A549 (cell line): ENCODE results near the gene GABBR1. TPM values are rescaled to one million over a fixed set of nuclear protein-coding genes. Genes with fewer than 3 reads are reported as not detected.

ENCODE experiments used
- ATAC-seq, 2 experiments: fragments of 200-7000 bp in 1 of 2; fragments of >200 bp in 1 of 2; cut with Nextera tagmentation in 1 of 2; cut with Tn5 transposase in 1 of 2; 3 replicates each; pipeline versions ENCODE4 v1.8.0 to v1.9.1; 2018 to 2020; ENCODE audit warnings: mild to moderate bottlenecking in 1 of 2, moderate library complexity in 1 of 2
- CTCF ChIA-PET: fragments of 300-600 bp; sonication (Branson Sonifier 250); formaldehyde crosslinking; extraction: SDS; loops from one replicate; lab custom pipeline; 2021; ENCODE audit warnings: antibody characterized with exemption, inconsistent platforms; lab: Yijun Ruan, JAX
- POLR2A ChIA-PET: fragments of 350-600 bp; formaldehyde crosslinking; extraction: SDS; loops from one replicate; lab custom pipeline; 2021; ENCODE audit warnings: antibody characterized with exemption, inconsistent platforms; lab: Yijun Ruan, JAX
- DNase-seq, 2 experiments: peaks; one replicate each; pipeline versions ENCODE4 v3.0.0 to v3.0.0-alpha.2; 2011 to 2016; ENCODE audit warnings: low read depth in 1 of 2, low spot score in 1 of 2
- FAIRE-seq: peaks from 2 replicates; lab custom pipeline; 2011; peaks lifted over from hg19 to GRCh38; lab: Jason Lieb, UNC
- H3K27ac ChIP-seq, 2 experiments: fragments of >200 bp; sonication (Bioruptor Twin); formaldehyde crosslinking; 3 replicates each; pipeline ENCODE4 v1.5.1; 2016 to 2017
- H3K4me1 ChIP-seq: fragments of >200 bp; sonication (Bioruptor Twin); formaldehyde crosslinking; 3 replicates; pipeline ENCODE4 v1.6.1; 2016
- H3K4me2 ChIP-seq: fragments of >200 bp; sonication (Bioruptor Twin); formaldehyde crosslinking; 3 replicates; pipeline ENCODE4 v1.6.1; 2016
- H3K4me3 ChIP-seq: fragments of >200 bp; sonication (Bioruptor Twin); formaldehyde crosslinking; 3 replicates; pipeline ENCODE4 v1.5.1; 2016
- H3K9me3 ChIP-seq: fragments of >200 bp; sonication (Bioruptor Twin); formaldehyde crosslinking; 3 replicates; pipeline ENCODE4 v1.6.1; 2016
- BCL3 ChIP-seq: fragments of >200 bp; sonication (Bioruptor Twin); formaldehyde crosslinking; IDR thresholded peaks from 3 replicates; pipeline ENCODE4 v1.6.1; 2016
- BHLHE40 ChIP-seq: IDR thresholded peaks from 2 replicates; pipeline ENCODE4 v1.6.1; 2012; ENCODE audit warnings: low read depth, low read length, inconsistent platforms
- CBX8 ChIP-seq: fragments of 200-600 bp; sonication (generic); IDR thresholded peaks from 2 replicates; pipeline ENCODE4 v1.6.1; 2016
- CHD4 ChIP-seq: fragments of 200-600 bp; sonication (generic); IDR thresholded peaks from 2 replicates; pipeline ENCODE4 v1.6.1; 2016; ENCODE audit warnings: antibody characterized with exemption, mild to moderate bottlenecking, borderline replicate concordance
- CTCF ChIP-seq: fragments of >200 bp; sonication (Bioruptor Twin); formaldehyde crosslinking; IDR thresholded peaks from 3 replicates; pipeline ENCODE4 v1.5.1; 2016
- EHF ChIP-seq: fragments of 250-450 bp; sonication (Bioruptor Pico); IDR thresholded peaks from 2 replicates; pipeline ENCODE4 v1.5.0; 2020; ENCODE audit warnings: mild to moderate bottlenecking
- ESRRA ChIP-seq: fragments of 150-350 bp; IDR thresholded peaks from 2 replicates; pipeline ENCODE4 v1.6.1; 2014; ENCODE audit warnings: mild to moderate bottlenecking, low read length, borderline replicate concordance
- FOSL2 ChIP-seq, 2 experiments: fragments of 450-650 bp in 1 of 2; fragments of >200 bp in 1 of 2; sonication (Bioruptor Twin) in 1 of 2; formaldehyde crosslinking; IDR thresholded peaks; 2 replicates each; pipeline versions ENCODE4 v1.5.0 to v1.6.1; 2016 to 2020; ENCODE audit warnings: mild to moderate bottlenecking in 1 of 2, moderate library complexity in 1 of 2
- GATA3 ChIP-seq: IDR thresholded peaks from 2 replicates; pipeline ENCODE4 v1.6.1; 2012; ENCODE audit warnings: borderline replicate concordance
- HEYL ChIP-seq: fragments of 250-450 bp; sonication (Bioruptor Pico); IDR thresholded peaks from 2 replicates; pipeline ENCODE4 v1.8.0; 2021; ENCODE audit warnings: mild to moderate bottlenecking, moderate library complexity
- HMGXB4 ChIP-seq: fragments of 250-450 bp; sonication (Bioruptor Pico); IDR thresholded peaks from 2 replicates; pipeline ENCODE4 v1.5.0; 2021; ENCODE audit warnings: mild to moderate bottlenecking, moderate library complexity, borderline replicate concordance
- HOXA7 ChIP-seq: fragments of 250-450 bp; sonication (Bioruptor Pico); IDR thresholded peaks from 2 replicates; pipeline ENCODE4 v1.5.0; 2020; ENCODE audit warnings: mild to moderate bottlenecking, moderate library complexity
- HOXB5 ChIP-seq: fragments of 250-450 bp; sonication (Bioruptor Pico); IDR thresholded peaks from 2 replicates; pipeline ENCODE4 v1.5.0; 2020; ENCODE audit warnings: mild to moderate bottlenecking, moderate library complexity
- KDM5A ChIP-seq: fragments of 200-600 bp; sonication (generic); IDR thresholded peaks from 2 replicates; pipeline ENCODE4 v1.6.1; 2016; ENCODE audit warnings: antibody characterized with exemption, mild to moderate bottlenecking
- NR3C1 ChIP-seq: fragments of >200 bp; sonication (Bioruptor Twin); formaldehyde crosslinking; IDR thresholded peaks from 3 replicates; pipeline ENCODE4 v1.6.1; 2017
- PHF8 ChIP-seq: fragments of 200-600 bp; sonication (generic); IDR thresholded peaks from 2 replicates; pipeline ENCODE4 v1.6.1; 2016; ENCODE audit warnings: low read depth, mild to moderate bottlenecking, antibody characterized with exemption, moderate library complexity, borderline replicate concordance
- POLR2A ChIP-seq: IDR thresholded peaks from 2 replicates; pipeline ENCODE4 v1.6.1; 2012; ENCODE audit warnings: mild to moderate bottlenecking, low read length
- RNF2 ChIP-seq: fragments of 200-600 bp; sonication (generic); IDR thresholded peaks from 2 replicates; pipeline ENCODE4 v1.6.1; 2016; ENCODE audit warnings: low read depth, mild to moderate bottlenecking, antibody characterized with exemption, moderate library complexity, borderline replicate concordance
- SMC3 ChIP-seq: fragments of >200 bp; sonication (Bioruptor Twin); formaldehyde crosslinking; IDR thresholded peaks from 3 replicates; pipeline ENCODE4 v1.6.1; 2018; ENCODE audit warnings: inconsistent platforms
- TP53 ChIP-seq: fragments of 250-450 bp; sonication (Bioruptor Pico); IDR thresholded peaks from 2 replicates; pipeline ENCODE4 v1.5.0; 2021; ENCODE audit warnings: mild to moderate bottlenecking, moderate library complexity
- WGBS: methylation state at CpG from one replicate; pipeline ENCODE4 v1.1.6; 2017; ENCODE audit errors: missing lambda C conversion rate; 5-methylcytosine and 5-hydroxymethylcytosine counted together
- polyA plus RNA-seq, 4 experiments: library from polyadenylated mRNA; depleted of rRNA in 3 of 4; stranded (reverse); fragments of >200 nt; fragmentation: RNase III in 1 of 4; extraction: RNeasy Plus Mini Kit Qiagen cat#74134 plus additional on column Dnase treatment in 1 of 4; gene quantifications; 2 replicates in 3 of 4; 3 replicates in 1 of 4; pipeline ENCODE4 v1.2.3, GENCODE V29; 2011 to 2017
- TF ChIP-seq, protein P1 (sequence below): IDR thresholded peaks from 2 replicates; pipeline ENCODE4 v1.6.1; 2012

Gene GABBR1
- polyA plus RNA-seq, 2 of the 4 experiments (the other 2 are of a cell fraction) = 6.8 to 9.0 TPM

- ATAC-seq (no peak), DNase-seq (no peak), FAIRE-seq (no peak)
- TF ChIP-seq HEYL (CRISPR knock-in tag) (no peak), CTCF (no peak), EHF (no peak), KDM5A (no peak), PHF8 (no peak), BHLHE40 (no peak), CHD4 (no peak), CBX8 (no peak), BCL3 (no peak), HOXA7 (CRISPR knock-in tag) (no peak), POLR2A (no peak), ESRRA (no peak), NR3C1 (no peak), RNF2 (no peak), SMC3 (no peak)
- TF ChIP-seq, protein P1, sequence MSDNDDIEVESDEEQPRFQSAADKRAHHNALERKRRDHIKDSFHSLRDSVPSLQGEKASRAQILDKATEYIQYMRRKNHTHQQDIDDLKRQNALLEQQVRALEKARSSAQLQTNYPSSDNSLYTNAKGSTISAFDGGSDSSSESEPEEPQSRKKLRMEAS = no peak
- no peak within 1 kb of the TSS for H3K4me3 ChIP-seq
- H3K4me1 ChIP-seq = peaks cover 14% of the 10 kb centered on the region; the same call in 1 of the 3 replicates
- WGBS = 82% methylated on average over 8 of the region's 31 CpGs
- CTCF ChIA-PET = interaction anchor here (0.9 kb wide), 1 partner anchor 16 kb away, joined by 3 read pairs; no protein-coding TSS in a partner anchor
- H3K27ac ChIP-seq = no peak within 1 kb of the TSS
- no peaks in the 10 kb centered on the region for H3K9me3 ChIP-seq
- POLR2A ChIA-PET = no interaction called here
- H3K4me2 ChIP-seq = no peak within 1 kb of the TSS
Measured at GRCh38 chr6:29680904-29681303, 47.9 kb upstream of the GABBR1 start, which contains the start of gene ZFP57. ZFP57 (minus strand) TSS chr6:29681152; CDS start chr6:29677003, 4,149 bp downstream.

- no peak overlapping the region for H3K4me2 ChIP-seq
- H3K4me3 ChIP-seq = no peak overlapping the region
- 78% methylated on average over 24 of the region's 24 CpGs for WGBS
- H3K4me1 ChIP-seq = peaks cover 14% of the 10 kb centered on the region; the same call in 1 of the 3 replicates
- no peak for TF ChIP-seq TP53 (CRISPR knock-in tag)
- ChIA-PET CTCF (no interaction called here), POLR2A (no interaction called here)
- DNase-seq (no peak), FAIRE-seq (no peak), ATAC-seq (no peak)
- H3K9me3 ChIP-seq = no peaks in the 10 kb centered on the region
- H3K27ac ChIP-seq = no peak overlapping the region
Measured at GRCh38 chr6:29680416-29680815, 47.4 kb upstream of the GABBR1 start.

- 91% methylated on average over 12 of the region's 13 CpGs for WGBS
- Histone ChIP-seq H3K9me3 (no peaks in the 10 kb centered on the region), H3K4me3 (no peak overlapping the region), H3K4me1 (peaks cover 14% of the 10 kb centered on the region; the same call in 1 of the 3 replicates), H3K27ac (no peak overlapping the region), H3K4me2 (no peak overlapping the region)
- POLR2A ChIA-PET = no interaction called here
- TF ChIP-seq CTCF (no peak), HMGXB4 (CRISPR knock-in tag) (no peak), CHD4 (no peak), HOXB5 (no peak), FOSL2 (IDR thresholded peaks at IDR 0.05) (no peak), FOSL2 (CRISPR knock-in tag; IDR thresholded peaks at IDR 0.05) (no peak), GATA3 (no peak)
- TF ChIP-seq, protein P1 = no peak
- CTCF ChIA-PET = no interaction called here
- no peak for DNase-seq
- no peak for FAIRE-seq
- ATAC-seq = no peak
Measured at GRCh38 chr6:29679962-29680361, 47.0 kb upstream of the GABBR1 start.
